H1 (cell line): Measurements from ENCODE around the gene NUSAP1. TPM values are rescaled to one million over a fixed set of nuclear protein-coding genes. Genes with fewer than 3 reads are reported as not detected.

Experiments used
- CTCF ChIA-PET: fragments of 300-600 bp; sonication (Branson Sonifier 250); formaldehyde crosslinking; loops from one replicate; lab custom pipeline; 2021; ENCODE audit not compliant: partially characterized antibody; lab: Charles Lee
- POLR2A ChIA-PET: fragments of 300-600 bp; sonication (Branson Sonifier 250); formaldehyde crosslinking; loops from one replicate; lab custom pipeline; 2021; ENCODE audit warnings: inconsistent platforms; ENCODE audit not compliant: partially characterized antibody; lab: Charles Lee
- DNase-seq, 2 experiments: peaks; one replicate each; pipeline versions ENCODE4 v3.0.0 to v3.0.0-alpha.2; 2010 to 2022; ENCODE audit warnings: low spot score in 2 of 2, low read depth in 1 of 2, mixed read lengths in 1 of 2
- FAIRE-seq: peaks from 2 replicates; lab custom pipeline; 2011; peaks lifted over from hg19 to GRCh38; lab: Jason Lieb, UNC
- H2AFZ ChIP-seq: 2 replicates; pipeline ENCODE4 v1.8.1; 2012; ENCODE audit warnings: low read length, inconsistent platforms
- H2AK5ac ChIP-seq: 2 replicates; pipeline ENCODE4 v1.6.1; 2013; ENCODE audit warnings: low read depth, low read length
- H2BK120ac ChIP-seq: replicated peaks from 2 replicates; pipeline ENCODE3; 2013; ENCODE audit warnings: low read depth, low read length, inconsistent platforms
- H2BK12ac ChIP-seq: 2 replicates; pipeline ENCODE4 v1.6.1; 2013; ENCODE audit warnings: low read depth, low read length
- H2BK15ac ChIP-seq: 2 replicates; pipeline ENCODE4 v1.6.1; 2013; ENCODE audit warnings: low read length
- H2BK20ac ChIP-seq: 2 replicates; pipeline ENCODE4 v1.6.1; 2013; ENCODE audit warnings: low read length
- H2BK5ac ChIP-seq: 2 replicates; pipeline ENCODE4 v1.6.1; 2013; ENCODE audit warnings: low read depth, low read length
- H3K14ac ChIP-seq: 2 replicates; pipeline ENCODE4 v1.6.1; 2013; ENCODE audit warnings: inconsistent platforms; ENCODE audit not compliant: insufficient read length
- H3K18ac ChIP-seq: 2 replicates; pipeline ENCODE4 v1.6.1; 2013; ENCODE audit warnings: low read length; ENCODE audit errors: extremely low read depth
- H3K23ac ChIP-seq: 2 replicates; pipeline ENCODE4 v1.6.1; 2013; ENCODE audit warnings: inconsistent platforms; ENCODE audit not compliant: insufficient read length
- H3K23me2 ChIP-seq: 2 replicates; pipeline ENCODE4 v1.6.1; 2013; ENCODE audit warnings: low read depth, low read length
- H3K27ac ChIP-seq: 2 replicates; pipeline ENCODE4 v1.6.1; 2011; ENCODE audit warnings: low read depth, low read length, inconsistent platforms
- H3K27me3 ChIP-seq, 4 experiments: replicated peaks in 1 of 4; 1 replicate in 1 of 4; 2 replicates in 3 of 4; pipeline versions ENCODE4 v1.6.1 to v1.8.1; 2011 to 2013; ENCODE audit warnings: low read length in 3 of 4, mild to moderate bottlenecking in 3 of 4, inconsistent platforms in 2 of 4, mixed read lengths in 2 of 4, moderate library complexity in 1 of 4; ENCODE audit not compliant: control insufficient read depth in 3 of 4, insufficient read depth in 3 of 4; ENCODE audit errors: extremely low read depth in 1 of 4
- H3K36me3 ChIP-seq, 4 experiments: 2 replicates each; pipeline versions ENCODE4 v1.6.1 to v1.8.1; 2011 to 2013; ENCODE audit warnings: mild to moderate bottlenecking in 4 of 4, low read length in 3 of 4, moderate library complexity in 2 of 4, control low read depth in 1 of 4, inconsistent platforms in 1 of 4; ENCODE audit not compliant: insufficient read depth in 4 of 4, control insufficient read depth in 2 of 4
- H3K4ac ChIP-seq: replicated peaks from 2 replicates; pipeline ENCODE3; 2013; ENCODE audit warnings: low read length, low read depth, mixed read lengths, inconsistent platforms; ENCODE audit not compliant: insufficient read length
- H3K4me1 ChIP-seq, 4 experiments: replicated peaks in 1 of 4; 1 replicate in 1 of 4; 2 replicates in 3 of 4; pipeline versions ENCODE4 v1.6.1 to v1.8.1; 2011 to 2013; ENCODE audit warnings: low read length in 3 of 4, inconsistent platforms in 2 of 4, mixed read lengths in 1 of 4; ENCODE audit not compliant: insufficient read depth in 4 of 4, control insufficient read depth in 3 of 4
- H3K4me2 ChIP-seq, 2 experiments: 2 replicates each; pipeline versions ENCODE4 v1.6.1 to v1.8.1; 2011 to 2013; ENCODE audit warnings: low read depth in 2 of 2, low read length in 2 of 2, control low read depth in 1 of 2, inconsistent platforms in 1 of 2, mild to moderate bottlenecking in 1 of 2; ENCODE audit not compliant: insufficient read depth in 1 of 2
- H3K4me3 ChIP-seq, 4 experiments: fragments of 200-600, 300-600 bp in 1 of 4; sonication (generic), shearing (Covaris generic), sonication (Bioruptor Twin) in 1 of 4; 2 replicates each; pipeline versions ENCODE4 v1.5.1 to v1.8.1; 2011 to 2016; ENCODE audit warnings: low read length in 4 of 4, low read depth in 3 of 4, control low read depth in 2 of 4, inconsistent platforms in 2 of 4, mild to moderate bottlenecking in 2 of 4, mixed read lengths in 1 of 4, moderate library complexity in 1 of 4; ENCODE audit not compliant: insufficient read depth in 2 of 4; ENCODE audit errors: extremely low read depth in 1 of 4
- H3K56ac ChIP-seq: replicated peaks from 2 replicates; pipeline ENCODE3; 2013; ENCODE audit warnings: low read depth, mild to moderate bottlenecking, mixed read lengths, low read length, inconsistent platforms; ENCODE audit not compliant: insufficient read length
- H3K79me1 ChIP-seq: 2 replicates; pipeline ENCODE4 v1.6.1; 2013; ENCODE audit warnings: low read depth, low read length, control low read depth
- H3K79me2 ChIP-seq, 2 experiments: 2 replicates each; pipeline versions ENCODE4 v1.6.1 to v1.8.1; 2012 to 2013; ENCODE audit warnings: low read length in 2 of 2, mild to moderate bottlenecking in 2 of 2, inconsistent platforms in 1 of 2; ENCODE audit not compliant: insufficient read depth in 2 of 2, control insufficient read depth in 1 of 2
- H3K9ac ChIP-seq, 4 experiments: replicated peaks in 1 of 4; 1 replicate in 1 of 4; 2 replicates in 3 of 4; pipeline versions ENCODE4 v1.6.1 to v1.8.1; 2011 to 2013; ENCODE audit warnings: low read depth in 3 of 4, low read length in 3 of 4, control low read depth in 2 of 4, mild to moderate bottlenecking in 2 of 4, moderate library complexity in 2 of 4, inconsistent platforms in 1 of 4; ENCODE audit errors: extremely low read depth in 1 of 4
- H3K9me3 ChIP-seq, 2 experiments: 2 replicates each; pipeline versions ENCODE4 v1.6.1 to v1.8.1; 2012 to 2013; ENCODE audit warnings: mild to moderate bottlenecking in 2 of 2, moderate library complexity in 2 of 2, control low read depth in 1 of 2, inconsistent platforms in 1 of 2, low read depth in 1 of 2, low read length in 1 of 2, mixed read lengths in 1 of 2; ENCODE audit not compliant: insufficient read depth in 2 of 2
- H4K20me1 ChIP-seq, 2 experiments: replicated peaks in 1 of 2; 2 replicates each; pipeline versions ENCODE3 to v1.8.1; 2011 to 2013; ENCODE audit warnings: inconsistent platforms in 2 of 2, low read length in 2 of 2, mild to moderate bottlenecking in 1 of 2; ENCODE audit not compliant: insufficient read depth in 2 of 2, control insufficient read depth in 1 of 2
- H4K5ac ChIP-seq: 2 replicates; pipeline ENCODE4 v1.6.1; 2013; ENCODE audit warnings: low read length, low read depth, mixed read lengths, inconsistent platforms; ENCODE audit not compliant: insufficient read length
- H4K8ac ChIP-seq: 2 replicates; pipeline ENCODE4 v1.8.0; 2013; ENCODE audit warnings: mild to moderate bottlenecking, moderate library complexity, low read length, inconsistent platforms; ENCODE audit not compliant: insufficient read depth; ENCODE audit errors: extremely low read depth
- H4K91ac ChIP-seq: replicated peaks from 2 replicates; pipeline ENCODE3; 2013; ENCODE audit warnings: low read length, mixed read lengths, inconsistent platforms; ENCODE audit not compliant: insufficient read length
- RNF2 ChIP-seq: fragments of 200-900, 300-1000 bp; sonication (generic); IDR thresholded peaks from 2 replicates; pipeline ENCODE4 v1.7.1; 2016; ENCODE audit warnings: borderline replicate concordance, low read depth, mild to moderate bottlenecking, antibody characterized with exemption, low read length; ENCODE audit not compliant: poor library complexity, severe bottlenecking; ENCODE audit errors: missing control alignments
- SUZ12 ChIP-seq: fragments of 200-600 bp; sonication (generic); IDR thresholded peaks from 2 replicates; pipeline ENCODE4 v1.6.1; 2012; ENCODE audit warnings: mild to moderate bottlenecking, inconsistent platforms, low read length, moderate library complexity, mixed read lengths
- WGBS, 2 experiments: shearing (Covaris generic) in 1 of 2; methylation state at CpG; one replicate each; pipeline versions ENCODE4 v1.1.6 to v1.1.7; 2013 to 2015; ENCODE audit warnings: low lambda C conversion rate in 2 of 2, mixed read lengths in 2 of 2, inconsistent platforms in 1 of 2, low coverage in 1 of 2, missing lambda C conversion rate in 1 of 2; ENCODE audit not compliant: insufficient replicate concordance in 2 of 2, insufficient coverage in 1 of 2, insufficient read length in 1 of 2; ENCODE audit errors: extremely low coverage in 1 of 2, missing lambda C conversion rate in 1 of 2; 5-methylcytosine and 5-hydroxymethylcytosine counted together
- polyA plus RNA-seq, 7 experiments: library from polyadenylated mRNA; depleted of rRNA in 3 of 7; stranded (reverse) in 5 of 7; unstranded in 2 of 7; fragments of >200 nt in 5 of 7; fragments of 200-250 nt in 2 of 7; gene quantifications; 1 replicate in 5 of 7; 2 replicates in 1 of 7; 4 replicates in 1 of 7; pipeline versions ENCODE4 v1.2.1 to v1.2.3, GENCODE V29; 2011 to 2013; ENCODE audit warnings: missing spikeins in 2 of 7, mixed read lengths in 2 of 7
- total RNA-seq: library from RNA; stranded (reverse); fragmentation: NEBNext Ultra II Directional; extraction: Animal tissue kit (Norgen Biotek cat#: 25700); gene quantifications from 2 replicates; pipeline ENCODE4 v1.2.1, GENCODE V29; 2021

Gene NUSAP1
- total and polyA plus RNA-seq, 2 of the 8 experiments (the other 6 are each of a cell fraction or from before 2014, with no cell fraction given), result 60.8 to 144 TPM

DNA sequence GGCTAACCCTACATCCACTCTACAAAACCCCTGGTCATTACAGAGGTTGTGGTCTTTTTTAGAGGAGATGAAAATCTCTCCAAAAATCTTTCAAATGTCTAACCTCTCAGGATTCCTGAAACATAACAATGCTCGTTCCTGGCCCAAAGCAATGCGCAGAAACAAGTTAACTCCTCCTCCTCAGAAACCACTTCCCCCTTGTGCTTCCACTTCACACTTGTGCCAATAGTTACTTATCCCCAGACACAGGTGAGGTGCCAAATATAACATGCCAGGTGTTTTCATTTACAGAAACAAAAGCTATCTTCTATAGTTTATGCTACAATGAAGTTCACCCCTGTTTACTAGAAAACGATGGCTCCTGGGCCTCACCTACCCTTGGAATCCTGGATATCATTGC is 63.4 kb downstream of the NUSAP1 start:
- no peak overlapping the region for H3K27ac ChIP-seq
- no peak overlapping the region for H3K4ac ChIP-seq
- peaks cover 2 to 7% (median 5%) of the 10 kb centered on the region in 4 experiments; a peak in 4 of 8 replicates for H3K36me3 ChIP-seq
- H3K56ac ChIP-seq, result no peak overlapping the region
- no peak overlapping the region for H4K8ac ChIP-seq
- H2BK5ac ChIP-seq, result no peak overlapping the region
- no peak for DNase-seq
- no peak overlapping the region for H3K23ac ChIP-seq
- H3K4me3 ChIP-seq, result no peak overlapping the region
- no peak overlapping the region for H3K4me2 ChIP-seq
- H4K5ac ChIP-seq, result no peak overlapping the region
- no peaks in the 10 kb centered on the region for H3K27me3 ChIP-seq
- CTCF ChIA-PET, result interaction anchor here (0.5 kb wide), 1 partner anchor 19 kb away, joined by 3 read pairs; no protein-coding TSS in a partner anchor
- FAIRE-seq, result no peak
- H3K14ac ChIP-seq, result no peak overlapping the region
- no peak overlapping the region for H3K18ac ChIP-seq
- H3K9me3 ChIP-seq, result no peaks in the 10 kb centered on the region
- no peaks in the 10 kb centered on the region; the same call in 1 of the 2 replicates for H3K79me1 ChIP-seq
- H4K91ac ChIP-seq, result no peak overlapping the region
- no peaks in the 10 kb centered on the region for H3K23me2 ChIP-seq
- no peak overlapping the region for H2BK20ac ChIP-seq
- POLR2A ChIA-PET, result no interaction called here
- TF ChIP-seq SUZ12, result no peak
- TF ChIP-seq RNF2, result no peak
- TF ChIP-seq, all 59 proteins: peak for 0
- 96% methylated on average over 3 of the region's 3 CpGs; no CpG with 5 or more reads in 1 of the 2 experiments for WGBS, 2 experiments
- no peak overlapping the region for H2BK15ac ChIP-seq
- no peak overlapping the region for H2AFZ ChIP-seq
- H3K4me1 ChIP-seq, result no peaks in the 10 kb centered on the region
- H2BK12ac ChIP-seq, result no peak overlapping the region
- H3K9ac ChIP-seq, result no peak overlapping the region
- H4K20me1 ChIP-seq, result peaks cover 0 to 2% of the 10 kb centered on the region in 2 experiments
- no peaks in the 10 kb centered on the region for H3K79me2 ChIP-seq
- no peak overlapping the region for H2AK5ac ChIP-seq
- no peak overlapping the region for H2BK120ac ChIP-seq
